Sciatic nerve (tissue), 2 donors: ENCODE results near the gene ACCS. TPM values are rescaled to one million over a fixed set of nuclear protein-coding genes. Genes with fewer than 3 reads are reported as not detected.

Experiments used
- ATAC-seq: fragments of 200-7000 bp; cut with Tn5 transposase; one replicate; pipeline ENCODE4 v1.9.1; 2020; ENCODE audit warnings: mild to moderate bottlenecking, moderate library complexity
- DNase-seq: peaks from one replicate; pipeline ENCODE4 v3.0.0-alpha.2; 2020; ENCODE audit warnings: low spot score
- intact Hi-C: fragments of 100-400 bp; cut with DNase I; formaldehyde crosslinking; loops from one replicate; pipeline ENCODE4 v1.14.2; 2022
- total RNA-seq: library from RNA; stranded (reverse); fragmentation: NEBNext Ultra II Directional; extraction: Animal tissue kit (Norgen Biotek cat#: 25700); gene quantifications from one replicate; pipeline ENCODE4 v1.2.1, GENCODE V29; 2021
- donor health status: DM: no; HTN: no; CAD: no.
- donor health status: DM: no; HTN: no; CAD: no.

Gene ACCS
- total RNA-seq, 1 donor from 2014 or later = 71.6 TPM

DNA sequence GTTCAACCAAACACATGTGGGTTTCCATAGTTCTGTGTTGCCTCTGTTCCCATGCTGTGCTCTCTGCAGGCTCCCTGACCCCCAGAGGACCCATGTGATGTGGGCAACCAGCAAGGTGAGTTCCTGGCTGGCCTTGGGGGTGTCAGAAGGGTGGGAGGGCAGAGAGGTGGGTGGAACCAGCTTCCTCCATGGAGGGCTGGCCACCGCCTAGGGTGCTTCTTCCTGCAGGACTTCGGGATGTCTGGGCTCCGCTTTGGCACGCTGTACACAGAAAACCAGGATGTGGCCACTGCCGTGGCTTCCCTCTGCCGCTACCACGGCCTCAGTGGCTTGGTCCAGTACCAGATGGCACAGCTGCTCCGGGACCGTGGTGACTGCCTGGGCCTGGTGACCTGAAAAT lies 14.9 kb downstream of the ACCS start:
- intact Hi-C loops = no loop called here
- no peak for DNase-seq
- no peak for ATAC-seq

DNA sequence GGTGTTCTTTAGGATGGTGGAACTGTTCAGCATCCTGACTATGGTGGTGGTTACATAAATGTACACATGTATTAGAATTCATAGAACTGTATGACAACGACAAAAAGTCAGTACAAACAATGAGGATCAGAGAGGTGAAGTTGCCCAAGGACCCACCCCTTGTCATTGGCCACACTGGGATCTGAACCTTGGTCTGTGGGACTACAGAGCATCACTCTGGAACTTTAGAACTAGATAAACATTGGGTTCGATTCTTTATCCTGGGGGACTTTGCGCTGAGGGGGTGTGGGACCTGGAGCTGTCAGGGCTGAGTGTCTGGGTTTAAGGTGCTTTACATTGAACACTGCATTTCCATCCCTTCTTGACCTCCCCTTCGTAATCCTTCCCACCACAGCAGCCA lies 16.6 kb downstream of the ACCS start:
- DNase-seq = no peak
- no peak for ATAC-seq
- intact Hi-C loops = no loop called here

DNA sequence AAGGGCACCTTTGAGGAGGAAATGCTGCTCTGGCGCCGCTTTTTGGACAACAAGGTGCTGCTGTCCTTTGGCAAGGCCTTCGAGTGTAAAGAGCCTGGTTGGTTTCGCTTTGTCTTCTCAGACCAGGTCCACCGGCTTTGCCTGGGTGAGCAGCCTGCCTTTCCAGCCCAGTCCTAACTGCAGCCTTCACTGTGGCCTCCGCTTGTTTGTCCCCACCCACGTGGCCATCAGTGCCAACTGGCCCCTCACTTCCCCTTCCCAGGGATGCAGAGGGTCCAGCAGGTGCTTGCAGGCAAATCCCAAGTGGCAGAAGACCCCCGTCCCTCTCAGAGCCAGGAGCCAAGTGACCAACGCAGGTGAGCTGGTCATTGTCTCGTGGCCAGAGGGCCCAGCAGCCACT lies 17.4 kb downstream of the ACCS start:
- DNase-seq (no peak), ATAC-seq (no peak)
- intact Hi-C loops = no loop called here

DNA sequence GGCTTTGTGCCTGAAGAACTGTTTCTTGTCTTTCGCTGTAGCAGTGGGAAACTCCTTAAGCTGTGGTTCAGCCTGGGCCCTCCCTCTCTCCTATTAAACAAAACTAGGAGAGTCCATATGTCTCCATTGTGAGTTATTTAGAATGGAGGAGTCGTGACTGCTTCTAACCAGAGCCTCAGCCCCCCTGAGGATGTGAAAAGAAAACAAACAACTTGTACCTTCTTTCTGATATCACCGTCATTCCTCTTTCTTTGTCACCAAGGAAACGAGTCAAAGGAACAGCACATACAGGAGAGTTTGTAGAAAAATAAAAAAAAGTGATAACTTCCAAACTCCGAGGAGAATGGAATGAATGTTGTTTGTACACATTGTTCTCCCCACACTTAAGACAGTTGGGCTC lies 17.8 kb downstream of the ACCS start:
- intact Hi-C loops = no loop called here
- peak; percentile 55 for ATAC-seq
- DNase-seq = no peak

DNA sequence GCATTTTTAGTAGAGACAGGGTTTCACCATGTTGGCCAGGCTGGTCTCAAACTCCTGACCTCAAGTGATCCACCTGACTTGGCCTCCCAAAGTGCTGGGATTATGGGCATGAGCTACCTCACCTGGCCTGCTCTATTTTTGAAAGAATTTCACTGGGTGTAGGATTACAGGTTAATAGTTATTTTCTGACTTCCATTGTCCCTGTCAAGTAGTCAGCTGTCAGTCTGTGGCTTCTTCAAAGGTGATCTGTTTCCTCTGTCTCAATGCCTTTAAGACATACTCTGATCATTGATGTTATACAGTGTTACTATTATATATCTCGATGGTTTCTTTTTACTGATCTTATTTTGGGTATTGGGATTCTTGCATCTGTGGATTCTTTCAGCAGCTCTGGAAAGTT lies 19.3 kb downstream of the ACCS start:
- no peak for ATAC-seq
- no peak for DNase-seq
- intact Hi-C loops = no loop called here

DNA sequence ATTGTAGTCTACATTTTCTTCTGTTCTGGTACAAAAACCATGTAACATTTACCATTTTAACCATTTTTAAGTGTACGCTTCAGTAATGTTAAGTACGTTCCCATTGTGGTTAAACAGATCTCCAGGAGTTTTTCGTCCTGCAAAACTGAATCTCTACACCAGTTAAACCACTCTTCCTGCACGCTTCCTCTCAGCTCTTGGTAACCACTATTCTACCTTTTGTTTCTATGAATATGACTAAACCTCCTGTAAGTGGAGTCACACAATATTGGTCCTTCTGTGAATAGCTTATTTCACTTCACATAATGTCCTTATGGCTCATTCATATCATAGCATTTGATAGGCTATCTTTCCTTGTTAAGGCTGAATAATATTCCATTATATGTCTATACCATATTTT lies 22.3 kb downstream of the ACCS start:
- ATAC-seq = no peak
- no peak for DNase-seq
- intact Hi-C loops = no loop called here

DNA sequence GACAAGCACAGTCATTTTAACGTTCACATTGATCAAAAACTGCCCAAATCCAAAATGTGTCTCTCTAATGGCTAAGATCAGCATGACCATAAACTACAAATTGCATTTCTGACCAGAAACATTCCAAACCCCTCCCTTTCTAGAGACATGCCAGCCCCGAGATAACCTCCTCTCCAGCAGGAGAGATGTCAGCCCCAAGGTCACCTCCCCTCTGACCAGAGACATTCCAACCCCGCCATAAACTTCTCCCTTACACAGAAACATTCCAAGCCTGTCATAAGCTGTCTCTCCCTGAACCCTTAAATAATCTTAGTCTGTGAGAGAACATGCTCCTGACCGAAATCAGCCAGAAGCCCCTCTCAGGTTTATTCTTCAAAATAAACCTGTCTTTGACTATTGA lies 22.8 kb downstream of the ACCS start:
- DNase-seq = no peak
- ATAC-seq = no peak
- intact Hi-C loops = no loop called here

DNA sequence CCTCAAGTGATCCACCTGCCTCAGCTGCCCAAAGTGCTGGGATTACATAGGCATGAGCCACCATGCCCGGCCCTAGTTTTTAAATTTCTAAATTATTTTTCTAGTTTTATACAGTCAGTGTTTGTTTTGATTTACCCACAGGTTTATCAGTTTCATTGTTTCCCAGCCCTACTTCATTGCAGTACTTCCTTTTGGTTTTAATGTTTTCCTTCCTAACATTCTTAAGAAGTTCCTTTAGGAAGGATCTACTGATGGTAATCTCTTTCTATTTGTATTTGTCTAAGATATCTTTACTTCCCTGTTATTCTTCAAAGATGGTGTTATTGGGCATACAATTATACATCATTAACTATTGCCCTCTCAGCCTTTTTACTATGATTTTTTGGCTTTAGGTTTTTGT lies 24.5 kb downstream of the ACCS start:
- DNase-seq (no peak), ATAC-seq (no peak)
- intact Hi-C loops = no loop called here

DNA sequence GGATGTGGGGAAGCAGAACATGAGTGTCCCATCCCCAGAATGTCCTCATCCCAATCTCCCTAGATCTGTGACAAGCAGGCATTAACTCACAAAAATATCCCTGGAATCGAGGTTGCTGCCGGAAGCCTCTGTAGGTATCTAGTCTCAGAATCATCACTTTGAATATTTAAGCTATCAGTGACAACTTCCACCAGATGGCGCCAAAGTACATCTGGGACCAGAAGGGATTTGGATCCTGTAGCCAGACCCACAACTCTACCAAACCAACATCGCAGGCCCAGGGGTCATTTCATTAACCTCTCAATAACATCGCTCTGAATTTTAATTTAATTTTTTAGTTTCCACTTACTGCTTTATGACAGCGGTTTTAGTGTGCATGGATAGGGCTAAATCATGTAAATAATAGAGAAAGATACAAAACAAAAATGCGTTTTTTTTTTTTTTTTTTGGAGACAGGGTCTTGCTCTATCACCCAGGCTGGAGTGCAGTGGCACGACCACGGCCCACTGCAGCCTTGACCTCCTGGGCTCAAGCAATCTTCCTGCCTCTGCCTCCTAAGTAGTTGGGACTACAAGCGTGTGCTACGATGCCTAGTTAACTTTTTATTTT lies 28.3 kb downstream of the ACCS start:
- intact Hi-C loops = no loop called here
- peak; percentile 90 for DNase-seq
- ATAC-seq = peak; percentile 81

DNA sequence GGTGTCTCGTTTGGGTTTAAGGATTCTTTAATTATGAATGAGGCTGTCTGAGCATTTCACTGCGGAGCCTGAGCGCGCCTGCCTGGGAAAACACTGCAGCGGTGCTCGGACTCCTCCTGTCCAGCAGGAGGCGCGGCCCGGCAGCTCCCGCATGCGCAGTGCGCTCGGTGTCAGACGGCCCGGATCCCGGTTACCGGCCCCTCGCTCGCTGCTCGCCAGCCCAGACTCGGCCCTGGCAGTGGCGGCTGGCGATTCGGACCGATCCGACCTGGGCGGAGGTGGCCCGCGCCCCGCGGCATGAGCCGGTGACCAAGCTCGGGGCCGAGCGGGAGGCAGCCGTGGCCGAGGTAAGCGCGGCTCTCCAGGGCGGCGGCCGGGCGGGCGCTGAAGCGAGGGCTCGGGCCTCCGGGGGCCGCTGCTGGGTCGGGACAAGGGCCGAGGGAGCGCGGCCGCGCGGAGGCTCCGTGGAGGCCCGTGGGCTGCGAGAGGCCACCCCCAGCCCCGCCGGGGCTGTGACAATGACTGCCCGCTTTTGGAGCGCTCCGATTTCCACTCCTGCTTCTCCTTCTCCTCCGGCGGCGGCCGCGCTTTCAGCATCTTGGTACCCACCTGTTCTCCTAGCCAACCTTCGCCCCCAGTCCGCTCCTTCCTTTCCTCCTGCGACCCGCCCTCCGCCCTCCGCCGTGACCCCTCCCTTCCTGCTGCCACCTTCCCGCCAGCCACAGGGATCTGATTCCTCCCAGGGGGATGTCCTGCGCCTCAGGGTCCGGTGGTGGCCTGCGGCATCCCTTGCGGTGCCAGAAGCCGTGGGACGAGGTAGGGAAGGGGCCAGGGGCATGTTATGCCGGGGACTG lies 29.7 kb downstream of the ACCS start, which contains the start of gene EXT2:
Gene EXT2, plus strand, starts transcription at position 173 of the 854 bp plus-strand sequence. CDS start 12,035 bp downstream, outside the sequence.
- DNase-seq (peak; percentile 93), ATAC-seq (peak; percentile 97)
- intact Hi-C loops = no loop called here

DNA sequence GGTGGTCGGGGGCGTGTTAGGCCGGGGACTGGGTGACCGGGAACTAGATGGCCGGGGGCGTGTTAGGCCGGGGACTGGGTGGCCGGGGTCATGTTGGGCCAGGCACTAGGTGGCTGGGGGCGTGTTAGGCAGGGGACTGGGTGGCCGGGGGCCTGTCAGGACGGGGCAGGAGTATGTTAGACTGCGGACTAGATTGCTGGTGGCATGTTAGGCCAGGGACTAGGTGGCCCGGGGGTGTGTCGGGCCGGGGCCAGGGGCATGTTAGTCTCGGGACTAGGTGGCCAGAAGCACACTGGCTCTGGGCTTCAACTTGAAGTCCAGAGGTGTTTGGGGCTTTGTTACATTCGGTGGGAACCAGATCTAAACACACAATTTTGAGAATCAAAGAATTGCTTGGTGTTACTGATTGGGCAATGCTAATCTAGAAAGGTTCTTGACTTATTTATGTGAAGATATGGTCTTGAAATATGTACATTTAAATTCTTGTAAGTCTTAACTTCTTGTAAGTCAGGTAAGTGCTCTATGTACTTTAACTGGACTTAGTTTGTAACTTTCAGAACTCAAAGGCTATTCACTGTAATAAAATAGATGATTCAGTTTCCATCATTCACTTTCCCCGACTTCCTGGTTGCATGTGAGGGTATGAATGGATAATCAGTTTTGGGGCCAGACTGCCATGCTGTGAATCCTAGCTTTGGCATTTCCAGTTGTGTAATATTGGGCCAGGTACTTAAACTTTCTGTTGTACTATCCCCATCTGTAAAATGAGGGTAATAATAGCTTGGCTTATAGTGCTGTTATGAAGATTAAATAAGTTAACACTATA lies 30.5 kb downstream of the ACCS start:
- intact Hi-C loops = no loop called here
- DNase-seq (no peak), ATAC-seq (peak; percentile 13)

DNA sequence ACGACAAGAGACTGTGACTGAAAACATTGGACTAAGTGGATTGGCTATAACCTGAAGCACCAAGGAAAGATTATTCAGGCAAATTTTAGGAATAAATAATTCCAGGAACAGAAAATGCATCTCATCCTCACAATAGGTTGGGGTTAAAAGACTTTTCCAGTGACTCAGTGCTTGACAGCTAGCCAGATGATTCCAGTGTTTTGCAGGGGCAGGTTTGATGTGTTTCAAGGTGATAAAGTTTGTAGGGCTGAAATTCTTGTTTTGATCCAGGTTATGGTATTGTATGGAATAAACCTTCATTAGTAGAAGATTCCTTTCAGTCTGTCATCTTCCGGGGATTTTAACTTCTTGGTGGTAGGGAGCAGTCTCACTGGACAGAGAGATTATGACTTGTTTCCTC lies 31.8 kb downstream of the ACCS start:
- intact Hi-C loops = no loop called here
- ATAC-seq (no peak), DNase-seq (no peak)

DNA sequence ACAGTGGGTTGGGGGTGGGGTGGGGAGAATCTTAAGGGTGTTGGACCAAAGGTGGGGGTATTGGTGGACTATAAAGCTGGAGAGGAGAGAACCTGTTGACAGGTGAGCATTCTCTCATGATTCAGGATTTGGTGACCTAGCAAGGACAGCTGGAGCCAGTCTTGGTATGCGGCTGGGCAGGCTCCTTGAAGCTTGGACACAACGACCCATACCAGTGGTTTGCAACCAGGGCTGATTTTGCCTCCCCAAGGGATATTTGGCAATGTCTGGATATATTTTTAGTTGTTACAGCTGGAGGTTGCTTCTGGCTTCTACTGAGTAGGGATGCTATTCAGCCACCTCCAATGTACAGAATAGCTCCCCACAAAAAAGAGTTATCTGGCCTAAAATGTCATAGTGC lies 35.0 kb downstream of the ACCS start:
- intact Hi-C loops = no loop called here
- no peak for ATAC-seq
- DNase-seq = no peak

DNA sequence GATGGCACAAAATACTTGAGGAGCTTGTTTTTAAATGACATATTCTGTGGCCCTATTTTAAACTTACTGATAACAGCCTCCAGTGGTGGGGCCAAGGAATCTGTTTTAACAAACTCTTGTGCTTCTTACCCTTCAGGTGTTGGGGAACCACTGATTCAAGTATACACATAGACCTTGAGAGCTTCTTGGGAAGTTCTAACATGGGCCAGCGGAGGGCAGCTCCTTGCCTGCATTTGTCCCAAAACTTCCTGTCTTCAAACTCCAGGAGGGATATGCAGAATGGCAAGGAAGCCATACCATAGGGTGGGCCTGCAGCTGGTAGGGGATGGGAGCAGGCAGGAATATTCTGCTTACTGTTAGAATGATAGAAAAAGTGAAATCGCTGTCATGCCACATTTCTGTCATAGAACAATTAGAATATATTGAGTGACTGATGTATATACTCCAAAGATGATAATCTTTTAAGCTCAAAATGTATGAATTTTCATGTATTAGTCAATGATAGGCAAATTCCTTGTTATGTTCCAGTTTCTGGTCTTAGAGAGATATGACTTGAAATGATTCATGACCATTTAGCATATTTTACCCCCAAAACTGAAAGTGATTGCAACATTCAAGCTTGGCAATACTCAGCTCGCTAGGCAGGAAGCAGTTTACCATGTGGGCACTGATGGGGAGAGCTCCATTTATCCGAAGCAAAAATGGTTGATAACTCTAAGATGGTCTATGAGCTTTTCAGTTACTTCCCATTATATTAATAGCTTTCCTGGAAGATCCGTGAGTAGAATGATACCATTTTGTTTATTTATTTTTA lies 38.6 kb downstream of the ACCS start:
- DNase-seq = no peak
- ATAC-seq = no peak
- intact Hi-C loops = no loop called here

DNA sequence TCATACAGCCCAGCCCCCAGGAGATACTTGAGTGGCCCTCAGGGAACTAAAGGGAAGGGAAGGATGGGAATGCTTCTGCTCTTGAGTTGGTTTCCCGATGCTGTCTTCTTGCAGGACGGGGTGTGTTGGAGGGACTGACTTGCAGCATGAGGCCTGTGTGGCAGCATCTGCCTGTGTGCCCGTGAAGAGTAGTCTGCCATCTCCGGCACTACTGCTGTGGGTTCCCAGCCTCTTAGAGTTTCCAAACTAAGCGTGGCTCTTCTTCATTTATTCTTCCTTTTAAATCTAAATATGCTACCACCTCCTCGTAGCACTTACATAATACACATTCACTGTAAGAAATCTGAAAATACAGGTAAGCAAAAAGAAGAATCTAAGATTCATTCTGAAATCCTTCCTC lies 42.2 kb downstream of the ACCS start:
- DNase-seq (no peak), ATAC-seq (no peak)
- intact Hi-C loops = no loop called here

DNA sequence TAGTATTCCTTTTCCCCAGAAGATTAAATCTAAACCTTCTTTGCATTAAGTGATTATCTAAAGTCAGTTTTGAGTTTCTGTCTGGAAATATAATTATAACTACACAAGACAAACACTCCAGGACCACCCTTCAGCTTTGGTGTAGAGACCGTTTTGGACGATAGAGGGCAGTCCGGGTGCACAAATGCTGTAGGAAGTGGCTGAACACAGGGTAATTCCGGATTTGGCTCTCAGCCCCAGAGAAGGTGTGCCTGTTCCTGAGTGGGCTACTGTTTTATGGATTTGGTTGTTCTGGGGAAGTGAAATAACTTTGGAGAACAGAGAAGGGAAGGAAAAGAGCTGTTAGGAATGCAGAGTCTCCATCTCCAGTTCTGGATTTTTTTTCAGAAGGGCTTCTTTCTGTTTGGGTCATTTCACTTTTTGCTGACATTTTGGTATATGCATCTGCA lies 44.2 kb downstream of the ACCS start:
- intact Hi-C loops = loop anchor here (10.0 kb wide), 1 partner anchor 425 kb away; no protein-coding TSS in a partner anchor
- peak; percentile 79 for ATAC-seq
- peak; percentile 70 for DNase-seq

DNA sequence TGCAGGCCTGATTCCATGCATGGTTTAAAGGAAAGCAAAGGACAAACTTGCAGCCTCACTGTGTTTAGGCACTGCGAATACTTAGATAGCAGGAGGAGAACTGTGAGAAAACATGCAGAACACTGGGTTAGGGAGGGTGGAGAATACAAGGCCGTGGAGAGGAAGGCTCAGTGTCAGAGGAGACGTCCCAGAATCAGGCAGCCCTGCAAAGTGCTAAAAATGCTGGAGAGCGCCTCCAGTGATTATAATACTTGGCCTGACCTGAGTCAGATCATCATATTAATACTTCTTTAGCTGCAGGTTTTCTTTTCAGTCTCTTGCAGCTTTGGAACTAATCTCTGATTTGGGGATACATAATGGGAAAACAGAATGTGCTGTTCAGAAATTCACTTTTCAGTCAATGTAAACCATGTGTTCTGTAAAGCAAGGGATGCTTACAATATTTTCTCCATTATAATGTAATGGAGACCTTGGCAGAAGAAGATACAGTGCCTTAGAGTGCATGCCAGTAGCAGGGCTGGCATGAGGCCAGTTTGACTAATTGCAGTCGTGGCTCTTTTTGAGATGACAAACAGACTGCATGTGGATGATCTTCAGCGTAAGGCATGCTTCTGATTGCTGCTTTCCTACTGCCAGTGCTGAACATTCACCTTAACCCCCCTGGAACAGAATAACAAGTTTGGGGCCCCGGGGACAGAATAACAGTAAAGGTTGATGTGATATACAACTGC lies 46.2 kb downstream of the ACCS start:
- no peak for DNase-seq
- intact Hi-C loops = loop anchor here (10.0 kb wide), 1 partner anchor 423 kb away; no protein-coding TSS in a partner anchor
- ATAC-seq = no peak

DNA sequence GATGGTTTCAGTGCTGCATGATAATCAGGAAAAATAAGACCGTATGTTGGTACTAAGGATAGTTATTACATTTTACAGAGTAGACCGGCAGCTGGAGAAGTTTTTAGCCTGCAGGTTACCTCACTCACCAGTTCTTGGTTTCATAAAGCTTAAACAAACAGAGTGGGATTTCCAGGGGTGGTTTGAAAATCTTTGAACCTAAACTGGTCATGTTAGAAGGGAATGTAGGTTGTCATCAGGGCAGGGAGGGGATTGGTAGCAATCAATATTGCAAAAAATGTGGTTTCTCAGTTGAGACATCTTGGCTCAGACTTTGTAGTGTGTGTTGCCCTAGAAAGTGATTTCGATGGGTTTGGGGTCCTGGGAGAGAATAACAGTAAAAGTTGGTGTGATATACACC lies 46.9 kb downstream of the ACCS start:
- DNase-seq (no peak), ATAC-seq (no peak)
- intact Hi-C loops = loop anchor here (10.0 kb wide), 1 partner anchor 422 kb away; no protein-coding TSS in a partner anchor
